Activated CD4-positive, alpha-beta T cell treated with anti-CD3 and anti-CD28 coated beads, Interleukin-2, amount 50 U/mL, for 16 hours (primary cell): ENCODE data around the gene ZP4.

Experiments used
- DNase-seq: peaks from one replicate; pipeline ENCODE4 v3.0.0-alpha.2; 2020

Gene ZP4, protein sequence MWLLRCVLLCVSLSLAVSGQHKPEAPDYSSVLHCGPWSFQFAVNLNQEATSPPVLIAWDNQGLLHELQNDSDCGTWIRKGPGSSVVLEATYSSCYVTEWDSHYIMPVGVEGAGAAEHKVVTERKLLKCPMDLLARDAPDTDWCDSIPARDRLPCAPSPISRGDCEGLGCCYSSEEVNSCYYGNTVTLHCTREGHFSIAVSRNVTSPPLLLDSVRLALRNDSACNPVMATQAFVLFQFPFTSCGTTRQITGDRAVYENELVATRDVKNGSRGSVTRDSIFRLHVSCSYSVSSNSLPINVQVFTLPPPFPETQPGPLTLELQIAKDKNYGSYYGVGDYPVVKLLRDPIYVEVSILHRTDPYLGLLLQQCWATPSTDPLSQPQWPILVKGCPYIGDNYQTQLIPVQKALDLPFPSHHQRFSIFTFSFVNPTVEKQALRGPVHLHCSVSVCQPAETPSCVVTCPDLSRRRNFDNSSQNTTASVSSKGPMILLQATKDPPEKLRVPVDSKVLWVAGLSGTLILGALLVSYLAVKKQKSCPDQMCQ

GRCh38 chr1:237890822-237891221 lies at the start of gene ZP4:
TSS of gene ZP4 (minus strand) at chr1:237890922. CDS start at chr1:237890635, 287 bp downstream.
- DNase-seq: no peak

DNA sequence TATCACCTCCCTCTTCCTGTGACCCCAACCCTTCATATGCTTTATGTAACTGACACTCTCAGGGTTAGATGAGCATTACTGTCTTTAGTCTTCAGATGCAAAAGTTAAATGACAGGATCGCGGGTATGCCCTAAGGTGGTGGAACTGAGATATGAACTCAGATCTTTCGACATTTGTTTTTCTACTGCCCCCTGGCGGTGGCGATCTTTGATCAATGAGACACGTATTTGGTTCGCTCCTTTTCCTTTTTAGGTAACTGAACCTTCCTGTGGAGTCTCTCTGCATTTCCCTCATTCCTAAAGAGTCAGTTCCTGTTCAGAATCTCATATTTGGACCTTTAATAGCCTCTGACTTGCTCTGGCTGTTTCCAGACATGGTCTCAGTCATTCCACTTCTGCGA lies 47.8 kb upstream of the ZP4 start:
- DNase-seq: no peak

- no peak for DNase-seq
Observed at GRCh38 chr1:237938068-237938467, 47.3 kb upstream of the ZP4 start.

- no peak for DNase-seq
Observed at GRCh38 chr1:237932816-237933215, 42.1 kb upstream of the ZP4 start.

DNA sequence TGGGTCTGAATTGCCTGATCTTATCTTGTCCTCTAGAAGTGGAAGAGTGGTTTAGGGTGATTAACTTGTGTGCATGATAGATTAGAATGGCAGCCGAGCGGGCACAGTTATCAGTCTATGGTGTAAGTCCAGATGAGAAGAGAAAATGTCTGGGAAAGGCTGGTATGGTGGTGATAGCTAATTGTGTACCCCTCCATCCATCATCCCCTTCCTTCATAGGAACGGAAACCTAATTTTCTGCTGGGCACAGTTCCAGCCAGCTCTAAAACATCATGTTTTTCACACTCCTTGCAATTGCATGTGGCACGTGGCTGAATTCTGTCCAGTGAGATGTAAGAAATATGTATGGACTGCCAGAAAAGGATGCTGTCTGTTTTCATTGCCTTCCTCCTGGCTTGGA lies 40.9 kb upstream of the ZP4 start:
- no peak for DNase-seq

GRCh38 chr1:237927198-237927597 lies 36.5 kb upstream of the ZP4 start:
- no peak for DNase-seq

GRCh38 chr1:237921306-237921705 lies 30.6 kb upstream of the ZP4 start:
- no peak for DNase-seq

DNA sequence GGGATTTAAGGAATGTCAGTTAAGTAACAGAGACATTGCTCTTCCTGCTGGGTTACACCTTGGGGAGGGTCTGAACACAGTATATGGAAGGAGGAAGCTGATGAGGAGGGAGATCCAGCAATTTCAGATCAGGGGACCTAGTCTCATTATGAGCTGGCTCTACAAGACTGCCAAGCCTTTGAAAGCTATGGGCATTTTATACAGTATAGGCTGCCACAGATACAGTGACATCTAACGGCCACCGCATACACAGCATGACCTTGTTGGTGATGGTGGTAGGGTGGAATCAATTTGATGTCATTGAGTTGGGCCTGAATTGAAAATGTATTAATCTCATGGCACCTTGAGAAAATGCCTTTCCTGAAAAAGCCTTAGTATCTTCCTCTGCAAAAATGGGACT lies 22.6 kb upstream of the ZP4 start:
- no peak for DNase-seq

DNA sequence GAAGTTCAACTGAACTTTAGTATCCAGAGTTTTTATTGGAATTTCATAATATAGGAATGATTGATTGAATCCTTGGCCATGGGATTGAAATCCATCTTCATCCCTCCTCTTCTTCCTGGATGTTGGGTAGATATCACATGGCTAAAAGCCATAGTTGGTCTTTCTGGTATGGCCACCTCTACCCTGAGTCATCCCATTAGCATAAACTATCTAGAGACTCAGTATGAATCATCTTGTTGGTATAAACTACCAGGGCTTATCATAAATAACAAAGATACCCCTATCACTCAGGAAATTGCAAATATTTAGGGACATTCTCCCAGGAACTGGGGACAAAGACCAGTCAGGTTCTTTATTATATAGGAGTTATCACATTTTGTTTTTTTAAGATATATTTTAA lies 21.2 kb upstream of the ZP4 start:
- DNase-seq: no peak

- no peak for DNase-seq
Observed at GRCh38 chr1:237910834-237911233, 20.1 kb upstream of the ZP4 start.

DNA sequence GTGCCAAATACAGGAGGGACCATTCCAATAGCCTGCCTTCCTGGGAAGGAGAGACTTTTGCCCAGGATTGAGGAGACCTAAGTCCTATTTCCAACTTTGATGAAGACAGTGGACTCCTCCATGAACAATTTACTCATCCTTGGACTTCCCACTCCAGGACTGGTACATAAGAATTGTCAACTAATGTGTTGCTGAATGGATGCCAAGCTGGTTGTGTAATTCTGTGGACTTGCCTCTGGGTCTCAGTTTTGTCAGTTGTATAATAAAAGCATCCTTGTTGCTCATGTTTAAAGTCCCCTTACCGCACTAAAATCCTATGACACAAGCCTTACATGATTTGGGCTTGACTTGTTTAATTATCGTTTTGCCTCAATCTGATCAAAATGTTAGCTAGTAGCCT lies 13.2 kb upstream of the ZP4 start:
- no peak for DNase-seq

GRCh38 chr1:237902960-237903743 lies 12.4 kb upstream of the ZP4 start:
- no peak for DNase-seq

GRCh38 chr1:237901299-237901934 lies 10.7 kb upstream of the ZP4 start:
- DNase-seq: peak; percentile 5

DNA sequence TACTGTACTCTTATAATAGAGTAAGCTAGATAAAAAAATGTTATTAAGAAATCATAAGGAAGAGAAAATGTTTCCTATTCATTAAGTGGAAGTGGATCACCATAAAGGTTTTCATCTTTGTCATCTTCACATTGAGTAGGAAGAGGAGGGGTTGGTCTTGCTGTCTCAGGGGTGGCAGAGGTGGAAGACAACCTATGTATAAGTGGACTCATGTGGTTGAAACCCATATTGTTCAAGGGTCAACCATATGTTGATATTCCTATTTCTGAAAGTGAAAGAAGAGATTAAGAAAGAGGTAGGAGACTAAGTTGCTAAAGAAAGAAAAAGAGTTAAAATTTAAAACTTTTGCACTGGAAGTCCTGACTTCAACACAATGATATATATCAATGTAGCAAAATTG lies 4.9 kb upstream of the ZP4 start:
- no peak for DNase-seq

DNA sequence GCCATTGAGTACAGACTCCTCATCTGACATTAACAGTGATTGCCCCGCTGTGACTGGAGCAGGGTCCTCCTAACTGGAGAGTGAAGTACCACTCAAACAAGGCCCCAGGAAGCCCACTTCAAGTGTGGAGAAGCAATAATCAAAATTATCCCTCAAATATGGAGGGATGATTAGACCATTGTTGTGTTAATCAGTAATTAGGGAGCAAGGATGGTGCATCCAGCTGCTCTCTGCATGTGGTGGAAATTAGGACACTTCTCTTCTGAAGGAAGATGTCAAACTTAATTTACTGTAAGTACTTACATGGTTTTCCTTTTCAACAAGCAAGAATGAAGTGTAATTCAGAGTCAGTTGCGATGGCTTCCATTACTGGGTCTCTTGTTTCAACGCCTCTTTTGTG lies 3.4 kb upstream of the ZP4 start:
- no peak for DNase-seq

GRCh38 chr1:237891979-237892378 lies 1.3 kb upstream of the ZP4 start:
- DNase-seq: no peak

DNA sequence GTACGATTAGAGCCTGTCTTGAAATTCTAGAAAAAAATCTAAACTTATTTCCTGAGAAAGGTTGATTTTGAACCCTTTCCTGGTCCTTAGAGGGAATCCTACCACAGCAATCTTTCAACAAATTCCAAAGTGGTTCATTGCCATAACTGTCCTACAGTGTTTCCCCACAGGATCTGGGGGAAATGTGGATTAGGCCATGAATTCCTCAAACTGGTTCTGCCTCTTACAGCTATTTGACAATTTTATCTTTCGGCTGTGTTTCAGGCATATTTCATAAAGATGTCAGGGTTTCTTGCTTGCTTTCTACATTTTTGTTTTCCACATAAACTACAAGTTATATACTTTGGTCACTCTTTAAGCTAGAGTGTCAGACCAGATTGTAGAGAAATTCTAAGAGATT lies 544 bp upstream of the ZP4 start:
- DNase-seq: no peak

DNA sequence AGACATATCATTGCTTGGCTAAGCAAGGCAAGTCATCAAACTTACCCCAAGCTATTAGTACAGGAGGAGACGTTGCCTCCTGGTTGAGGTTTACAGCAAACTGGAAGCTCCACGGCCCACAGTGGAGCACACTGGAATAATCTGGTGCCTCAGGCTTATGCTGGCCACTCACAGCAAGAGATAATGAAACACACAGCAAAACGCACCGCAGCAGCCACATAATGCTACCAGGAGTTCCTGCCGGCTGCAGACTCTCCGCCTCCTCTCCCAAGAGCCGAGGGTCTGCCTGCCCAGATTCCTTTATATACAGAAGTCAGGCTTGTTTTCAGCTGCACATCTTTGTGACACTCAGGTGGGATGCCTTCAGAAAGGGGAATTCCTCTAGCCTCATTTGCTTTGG lies 306 bp downstream of the ZP4 start:
- DNase-seq: no peak

- no peak for DNase-seq
Observed at GRCh38 chr1:237888143-237888542, 2.6 kb downstream of the ZP4 start.

DNA sequence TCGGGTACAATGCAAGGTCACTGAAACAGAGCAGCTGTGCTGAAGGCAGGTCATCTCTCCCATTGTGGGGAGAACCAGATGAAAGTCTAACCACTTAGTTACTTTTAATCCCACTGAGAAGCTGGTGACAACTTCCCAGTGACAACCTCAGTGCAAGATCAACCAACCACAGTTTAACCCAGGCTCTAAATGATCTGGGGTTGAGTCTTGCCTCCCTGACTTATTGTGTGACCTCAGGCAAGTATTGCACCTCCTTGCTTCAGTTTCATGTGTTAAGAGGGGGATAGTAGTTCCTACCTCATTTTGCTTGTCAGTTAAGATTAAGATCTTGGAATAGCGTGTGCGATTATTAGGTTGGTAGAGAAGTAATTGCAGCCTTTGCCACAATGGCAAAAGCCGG lies 3.2 kb downstream of the ZP4 start:
- no peak for DNase-seq

- no peak for DNase-seq
Observed at GRCh38 chr1:237884237-237884636, 6.5 kb downstream of the ZP4 start.

- no peak for DNase-seq
Observed at GRCh38 chr1:237879195-237879594, 11.5 kb downstream of the ZP4 start.

- DNase-seq: no peak
Observed at GRCh38 chr1:237878406-237878805, 12.3 kb downstream of the ZP4 start.

DNA sequence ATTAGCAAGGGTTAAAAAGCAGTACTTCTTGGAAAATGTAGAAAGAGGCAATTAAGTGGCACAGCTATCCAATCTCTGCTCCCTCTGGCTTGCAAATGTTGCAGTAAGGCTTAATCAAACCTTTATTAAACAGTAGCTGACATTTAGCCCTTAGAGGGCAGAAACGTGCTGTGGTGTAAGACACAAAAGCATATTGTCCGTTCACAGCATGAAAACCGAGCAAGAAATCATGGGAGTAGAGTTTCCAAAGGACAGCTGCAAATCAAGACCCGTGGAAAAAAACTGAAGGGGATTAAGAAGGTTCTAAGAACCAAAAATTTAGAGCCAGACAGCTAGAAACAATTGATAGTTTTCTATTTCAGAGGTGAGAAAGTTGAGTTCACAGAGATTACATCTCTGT lies 13.1 kb downstream of the ZP4 start:
- no peak for DNase-seq
